ENCODE measurements around the gene S1PR4.

DNA sequence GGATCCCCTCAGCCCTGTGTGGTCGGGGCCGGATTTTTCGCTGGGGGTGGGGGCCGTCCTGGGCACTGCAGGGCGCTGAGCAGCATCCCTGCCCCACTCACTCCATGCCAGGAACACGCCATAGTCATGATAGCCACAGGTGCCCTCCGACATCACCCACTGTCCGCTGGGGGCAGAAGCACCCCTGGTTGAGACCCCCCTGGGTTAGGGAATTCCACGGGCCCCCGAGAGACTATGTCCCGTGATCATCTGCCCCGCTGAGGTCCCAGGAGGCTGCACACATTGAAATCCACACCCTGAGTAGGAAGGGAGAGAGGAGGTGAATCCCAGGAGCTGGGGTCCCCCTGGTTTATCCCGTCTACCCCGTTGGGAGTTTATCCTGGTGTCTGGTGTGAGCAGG lies 23.3 kb downstream of the S1PR4 start:
- no peak for TF ChIP-seq POLR2A (IDR thresholded peaks at IDR 0.05)
- TF ChIP-seq, protein P1, sequence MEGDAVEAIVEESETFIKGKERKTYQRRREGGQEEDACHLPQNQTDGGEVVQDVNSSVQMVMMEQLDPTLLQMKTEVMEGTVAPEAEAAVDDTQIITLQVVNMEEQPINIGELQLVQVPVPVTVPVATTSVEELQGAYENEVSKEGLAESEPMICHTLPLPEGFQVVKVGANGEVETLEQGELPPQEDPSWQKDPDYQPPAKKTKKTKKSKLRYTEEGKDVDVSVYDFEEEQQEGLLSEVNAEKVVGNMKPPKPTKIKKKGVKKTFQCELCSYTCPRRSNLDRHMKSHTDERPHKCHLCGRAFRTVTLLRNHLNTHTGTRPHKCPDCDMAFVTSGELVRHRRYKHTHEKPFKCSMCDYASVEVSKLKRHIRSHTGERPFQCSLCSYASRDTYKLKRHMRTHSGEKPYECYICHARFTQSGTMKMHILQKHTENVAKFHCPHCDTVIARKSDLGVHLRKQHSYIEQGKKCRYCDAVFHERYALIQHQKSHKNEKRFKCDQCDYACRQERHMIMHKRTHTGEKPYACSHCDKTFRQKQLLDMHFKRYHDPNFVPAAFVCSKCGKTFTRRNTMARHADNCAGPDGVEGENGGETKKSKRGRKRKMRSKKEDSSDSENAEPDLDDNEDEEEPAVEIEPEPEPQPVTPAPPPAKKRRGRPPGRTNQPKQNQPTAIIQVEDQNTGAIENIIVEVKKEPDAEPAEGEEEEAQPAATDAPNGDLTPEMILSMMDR (IDR thresholded peaks at IDR 0.05) = no peak

Data from Peyer's patch (tissue), 4 donors.